PFSK-1 (cell line): ENCODE results near the gene CA7.

Source experiments
- FOXP2 ChIP-seq: optimal IDR thresholded peaks from 2 replicates; pipeline ENCODE3; 2011; ENCODE audit warnings: borderline replicate concordance, control low read depth, inconsistent platforms; ENCODE audit not compliant: insufficient read depth; ENCODE audit errors: extremely low read length, extremely low read depth
- POLR2AphosphoS5 ChIP-seq: IDR thresholded peaks from 2 replicates; pipeline ENCODE4 v1.6.1; 2012; ENCODE audit warnings: low read depth, mild to moderate bottlenecking, control low read depth, low read length, moderate library complexity
- SIN3A ChIP-seq: IDR thresholded peaks from 2 replicates; pipeline ENCODE4 v1.6.1; 2012; ENCODE audit warnings: mild to moderate bottlenecking, low read length, moderate library complexity, borderline replicate concordance; ENCODE audit not compliant: insufficient read depth
- TAF1 ChIP-seq: IDR thresholded peaks from 2 replicates; pipeline ENCODE4 v1.6.1; 2012; ENCODE audit warnings: low read length, control low read depth, borderline replicate concordance; ENCODE audit not compliant: insufficient read depth

GRCh38 chr16:66873685-66874055 lies 29.5 kb downstream of the CA7 start:
- TF ChIP-seq POLR2AphosphoS5 (no peak), SIN3A (no peak), TAF1 (no peak), FOXP2 (no peak)
